ENCODE measurements around the gene DAB1.

Gene DAB1

GRCh38 chr1:57137980-57138379 lies 285.9 kb downstream of the DAB1 start:
- TF ChIP-seq, protein P1, sequence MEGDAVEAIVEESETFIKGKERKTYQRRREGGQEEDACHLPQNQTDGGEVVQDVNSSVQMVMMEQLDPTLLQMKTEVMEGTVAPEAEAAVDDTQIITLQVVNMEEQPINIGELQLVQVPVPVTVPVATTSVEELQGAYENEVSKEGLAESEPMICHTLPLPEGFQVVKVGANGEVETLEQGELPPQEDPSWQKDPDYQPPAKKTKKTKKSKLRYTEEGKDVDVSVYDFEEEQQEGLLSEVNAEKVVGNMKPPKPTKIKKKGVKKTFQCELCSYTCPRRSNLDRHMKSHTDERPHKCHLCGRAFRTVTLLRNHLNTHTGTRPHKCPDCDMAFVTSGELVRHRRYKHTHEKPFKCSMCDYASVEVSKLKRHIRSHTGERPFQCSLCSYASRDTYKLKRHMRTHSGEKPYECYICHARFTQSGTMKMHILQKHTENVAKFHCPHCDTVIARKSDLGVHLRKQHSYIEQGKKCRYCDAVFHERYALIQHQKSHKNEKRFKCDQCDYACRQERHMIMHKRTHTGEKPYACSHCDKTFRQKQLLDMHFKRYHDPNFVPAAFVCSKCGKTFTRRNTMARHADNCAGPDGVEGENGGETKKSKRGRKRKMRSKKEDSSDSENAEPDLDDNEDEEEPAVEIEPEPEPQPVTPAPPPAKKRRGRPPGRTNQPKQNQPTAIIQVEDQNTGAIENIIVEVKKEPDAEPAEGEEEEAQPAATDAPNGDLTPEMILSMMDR (IDR thresholded peaks at IDR 0.05; ENCODE audit: low read depth, low read length) = no peak
- H3K4me3 ChIP-seq (ENCODE audit: low read depth, low read length) = no peak overlapping the region

DNA sequence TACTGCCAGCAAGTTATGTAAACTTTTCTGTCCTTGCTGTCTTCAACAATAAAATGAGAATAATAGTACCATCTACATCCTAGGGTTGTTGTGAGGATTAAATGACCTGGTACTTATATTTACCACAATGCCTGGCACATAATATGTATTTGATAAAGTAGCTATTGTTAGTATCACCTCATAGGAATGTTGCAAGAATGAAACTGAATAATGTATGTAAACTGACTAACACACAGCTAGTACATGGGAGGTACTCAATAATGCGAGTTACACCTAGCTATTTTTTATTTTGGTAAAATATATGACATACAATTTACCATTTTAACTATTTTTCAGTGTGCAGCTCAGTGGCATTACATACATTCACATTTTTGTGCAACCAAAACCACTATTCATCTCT lies 289.1 kb downstream of the DAB1 start:
- TF ChIP-seq, protein P1 (IDR thresholded peaks at IDR 0.05; ENCODE audit: low read depth, low read length) = no peak
- H3K4me3 ChIP-seq (ENCODE audit: low read depth, low read length) = no peak overlapping the region

DNA sequence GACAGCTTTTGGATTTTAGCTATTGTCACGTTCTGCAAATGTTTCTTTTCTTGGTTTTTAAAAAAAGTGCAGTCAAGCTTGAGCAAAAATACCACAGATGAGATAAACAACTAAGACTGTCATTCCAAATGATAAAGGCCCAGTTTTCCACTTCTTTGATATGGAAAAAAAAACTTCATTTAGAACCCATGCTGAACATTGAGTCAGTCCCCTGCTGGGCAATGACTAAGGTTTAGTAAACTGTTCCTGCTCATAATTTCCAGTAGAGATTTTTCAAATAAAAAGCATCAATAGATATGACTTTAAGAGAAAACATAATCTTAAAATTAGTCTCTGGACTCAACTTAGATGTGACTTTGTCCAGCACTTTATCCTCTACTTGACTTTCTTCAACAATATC lies 290.2 kb downstream of the DAB1 start:
- TF ChIP-seq, protein P1 (IDR thresholded peaks at IDR 0.05; ENCODE audit: low read depth, low read length) = no peak

DNA sequence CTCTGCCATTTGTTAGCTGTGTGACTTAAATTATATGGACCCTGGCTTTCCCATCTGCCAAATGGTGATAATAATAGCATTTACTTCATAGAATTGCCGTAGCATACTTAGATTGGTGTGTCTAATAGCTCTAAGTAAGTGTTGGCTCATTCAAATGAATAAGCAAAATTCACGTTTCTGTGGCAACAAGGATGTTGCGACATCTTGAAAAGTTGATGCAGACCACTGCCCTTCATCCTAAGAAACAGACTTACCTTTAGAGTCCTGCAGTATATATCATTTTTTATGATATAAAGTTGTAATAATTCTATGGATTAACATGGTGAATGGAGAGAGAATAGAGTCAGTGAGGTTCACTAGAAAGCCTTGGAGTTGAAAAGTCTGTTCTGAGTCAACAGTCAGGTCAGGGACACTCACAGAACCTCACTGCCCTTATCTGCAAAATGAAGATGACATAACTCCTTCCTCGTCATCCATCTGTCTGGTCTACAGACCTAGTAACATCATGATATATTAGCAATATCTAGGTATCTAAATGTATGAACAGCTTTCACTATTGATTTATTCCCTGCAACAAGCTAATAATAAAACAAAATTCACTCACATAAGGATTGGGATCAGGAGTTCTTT lies 290.8 kb downstream of the DAB1 start:
- TF ChIP-seq, protein P1 (IDR thresholded peaks at IDR 0.05; ENCODE audit: low read depth, low read length) = no peak
- no peak overlapping the region for H3K4me3 ChIP-seq (ENCODE audit: low read depth, low read length)

More for the DNA sequence above, 290.2 kb downstream of the DAB1 start:
- H3K4me3 ChIP-seq (ENCODE audit: low read depth, low read length) = no peak overlapping the region

DNA sequence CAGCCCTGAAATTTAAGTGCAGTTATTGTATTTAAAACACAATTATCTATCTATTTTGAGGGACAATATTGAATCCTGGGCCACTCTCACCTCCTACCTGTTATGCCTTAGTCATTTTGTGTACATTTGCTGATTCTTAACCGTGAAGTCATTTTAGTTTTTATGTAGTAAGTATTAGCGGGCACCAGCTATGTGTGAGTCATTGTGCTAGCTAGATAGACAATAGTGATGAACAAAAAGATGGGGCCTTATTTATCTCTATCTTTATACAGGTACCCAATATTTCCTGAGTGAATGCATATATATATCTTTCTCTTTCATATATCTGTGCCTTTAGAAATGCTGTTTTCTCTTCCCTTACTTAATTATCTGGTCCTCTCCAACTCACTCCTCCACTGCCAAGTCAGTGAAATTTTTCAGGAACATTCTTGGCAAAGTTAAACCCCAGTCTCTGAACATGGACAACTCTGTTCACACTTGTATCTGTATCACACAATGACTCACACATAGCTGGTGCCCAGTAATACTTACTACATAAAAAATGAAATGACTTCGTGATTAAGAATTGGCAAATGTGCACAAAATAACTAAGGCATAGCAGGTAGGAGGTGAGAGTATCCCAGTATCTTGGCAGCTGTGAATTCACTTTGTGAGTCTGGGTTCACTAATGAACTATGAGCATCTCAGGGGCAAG lies 292.0 kb downstream of the DAB1 start:
- TF ChIP-seq, protein P1 (IDR thresholded peaks at IDR 0.05; ENCODE audit: low read depth, low read length) = no peak
- H3K4me3 ChIP-seq (ENCODE audit: low read depth, low read length) = no peak overlapping the region

GRCh38 chr1:57131257-57131656 lies 292.6 kb downstream of the DAB1 start:
- no peak overlapping the region for H3K4me3 ChIP-seq (ENCODE audit: low read depth, low read length)
- TF ChIP-seq, protein P1 (IDR thresholded peaks at IDR 0.05; ENCODE audit: low read depth, low read length) = no peak

DNA sequence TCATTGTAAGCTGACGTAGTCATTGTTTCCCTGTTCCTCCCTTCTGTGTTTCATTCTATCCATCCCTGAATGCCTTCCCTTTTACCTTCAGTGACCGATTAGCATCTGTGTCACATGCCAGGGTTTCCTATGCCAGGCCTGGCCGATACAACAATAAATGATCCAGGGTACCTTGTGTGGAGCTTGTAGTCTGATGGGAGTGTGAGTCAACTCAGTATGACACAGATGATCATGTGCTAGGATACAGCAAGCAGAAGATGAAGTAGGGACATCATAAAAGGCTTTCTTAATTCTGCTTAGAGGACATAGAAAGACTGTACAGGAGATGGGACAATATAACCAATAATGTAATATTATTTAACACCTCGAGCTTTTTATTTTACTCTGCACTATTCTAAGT lies 294.0 kb downstream of the DAB1 start:
- no peak overlapping the region for H3K4me3 ChIP-seq (ENCODE audit: low read depth, low read length)
- TF ChIP-seq, protein P1 (IDR thresholded peaks at IDR 0.05; ENCODE audit: low read depth, low read length) = no peak
